LNCAP (cell line): ENCODE data around the gene TMEM87B.

ENCODE experiments used
- TF ChIP-seq, protein P1 (sequence below): fragments of 450-650 bp; IDR thresholded peaks from 2 replicates; pipeline ENCODE4 v1.5.1; 2017; ENCODE audit warnings: mild to moderate bottlenecking

TMEM87B gene

GRCh38 chr2:112062894-112063293, 7.8 kb downstream of the TMEM87B start:
- TF ChIP-seq, protein P1, sequence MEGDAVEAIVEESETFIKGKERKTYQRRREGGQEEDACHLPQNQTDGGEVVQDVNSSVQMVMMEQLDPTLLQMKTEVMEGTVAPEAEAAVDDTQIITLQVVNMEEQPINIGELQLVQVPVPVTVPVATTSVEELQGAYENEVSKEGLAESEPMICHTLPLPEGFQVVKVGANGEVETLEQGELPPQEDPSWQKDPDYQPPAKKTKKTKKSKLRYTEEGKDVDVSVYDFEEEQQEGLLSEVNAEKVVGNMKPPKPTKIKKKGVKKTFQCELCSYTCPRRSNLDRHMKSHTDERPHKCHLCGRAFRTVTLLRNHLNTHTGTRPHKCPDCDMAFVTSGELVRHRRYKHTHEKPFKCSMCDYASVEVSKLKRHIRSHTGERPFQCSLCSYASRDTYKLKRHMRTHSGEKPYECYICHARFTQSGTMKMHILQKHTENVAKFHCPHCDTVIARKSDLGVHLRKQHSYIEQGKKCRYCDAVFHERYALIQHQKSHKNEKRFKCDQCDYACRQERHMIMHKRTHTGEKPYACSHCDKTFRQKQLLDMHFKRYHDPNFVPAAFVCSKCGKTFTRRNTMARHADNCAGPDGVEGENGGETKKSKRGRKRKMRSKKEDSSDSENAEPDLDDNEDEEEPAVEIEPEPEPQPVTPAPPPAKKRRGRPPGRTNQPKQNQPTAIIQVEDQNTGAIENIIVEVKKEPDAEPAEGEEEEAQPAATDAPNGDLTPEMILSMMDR: no peak

- TF ChIP-seq, protein P1: no peak
Observed at GRCh38 chr2:112065486-112065885, 10.4 kb downstream of the TMEM87B start.

- TF ChIP-seq, protein P1: no peak
Observed at GRCh38 chr2:112065966-112066365, 10.9 kb downstream of the TMEM87B start.

DNA sequence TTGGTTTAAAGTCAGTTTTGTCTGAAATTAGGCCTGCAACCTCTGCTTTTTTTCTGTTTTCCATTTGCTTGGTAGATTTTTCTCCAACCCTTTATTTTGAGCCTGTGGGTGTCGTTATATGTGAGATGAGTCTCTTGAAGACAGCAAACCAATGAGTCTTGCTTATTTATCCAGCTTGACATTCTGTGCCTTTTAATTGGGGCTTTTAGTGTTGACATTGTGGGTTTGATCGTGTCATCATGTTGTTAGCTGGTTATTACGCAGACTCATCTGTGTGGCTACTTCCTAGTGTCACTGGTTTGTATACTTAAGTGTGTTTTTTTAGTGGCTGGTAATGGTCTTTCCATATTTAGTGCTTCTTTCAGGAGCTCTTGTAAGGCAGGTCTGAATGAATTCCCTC, 18.8 kb downstream of the TMEM87B start:
- TF ChIP-seq, protein P1: no peak

- TF ChIP-seq, protein P1: no peak
Observed at GRCh38 chr2:112074506-112074905, 19.4 kb downstream of the TMEM87B start.

DNA sequence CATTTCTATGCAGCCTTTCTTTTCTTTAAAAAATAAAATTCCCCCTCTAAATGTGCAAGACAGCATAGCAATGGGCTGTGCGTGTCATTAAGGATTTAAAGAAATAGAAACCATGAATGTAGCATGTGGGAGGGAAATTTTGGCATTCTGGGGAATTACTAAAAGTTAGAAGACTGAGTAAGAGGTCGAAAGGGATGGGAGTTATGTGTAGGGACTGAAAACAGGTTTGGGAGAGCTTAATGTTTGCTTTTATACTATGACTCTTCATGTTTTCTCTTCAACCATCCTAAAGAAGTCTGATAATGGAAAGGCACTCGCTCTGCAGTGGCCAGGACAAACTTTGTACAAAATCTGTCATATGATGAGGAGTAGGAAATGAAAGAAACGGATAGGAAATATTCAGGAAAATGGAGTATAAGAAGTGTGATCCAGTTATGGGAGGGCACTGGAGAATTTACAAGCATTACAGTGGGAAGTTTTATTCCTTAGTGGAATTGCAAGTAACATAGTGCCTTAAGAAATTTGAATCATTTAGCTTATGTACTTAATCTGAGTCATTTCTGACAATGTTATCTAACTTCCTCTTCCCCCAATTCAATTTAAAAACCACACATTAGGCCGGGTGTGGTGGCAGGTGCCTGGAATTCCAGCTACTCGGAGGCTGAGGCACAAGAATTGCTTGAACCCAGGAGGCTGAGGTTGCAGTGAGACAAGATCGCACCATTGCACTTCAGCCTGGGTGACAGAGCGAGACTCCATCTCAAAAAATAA, 20.6 kb downstream of the TMEM87B start:
- TF ChIP-seq, protein P1: no peak

DNA sequence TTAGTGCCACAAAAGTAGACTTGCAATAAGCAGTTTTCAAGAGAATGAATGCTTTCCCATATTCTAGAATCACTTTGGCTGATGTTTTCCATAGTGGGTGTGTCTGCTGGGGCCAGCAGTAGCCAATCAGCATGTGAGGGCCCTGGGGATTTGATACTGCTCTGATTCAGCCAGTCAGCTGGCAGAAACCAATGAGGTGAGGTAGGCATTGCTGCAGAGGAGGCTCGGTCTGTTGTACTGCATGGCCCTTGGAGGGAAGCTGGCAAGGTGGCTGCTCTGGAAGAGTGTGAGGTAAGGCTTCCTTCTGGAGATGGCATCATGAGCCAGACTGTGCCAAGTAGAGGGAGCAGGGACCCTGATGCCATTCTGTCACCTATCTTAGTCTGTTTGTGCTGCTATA, 22.7 kb downstream of the TMEM87B start:
- TF ChIP-seq, protein P1: no peak

- TF ChIP-seq, protein P1: no peak
Observed at GRCh38 chr2:112081262-112081661, 26.2 kb downstream of the TMEM87B start.
